Right atrium auricular region (tissue), 2 donors: ENCODE results near the gene GRAMD2A. TPM values are rescaled to one million over a fixed set of nuclear protein-coding genes. Genes with fewer than 3 reads are reported as not detected.

Experiments
- DNase-seq: peaks from one replicate; pipeline ENCODE4 v3.0.0-alpha.2; 2019; ENCODE audit warnings: low spot score
- H3K27ac ChIP-seq, 2 donors: fragments of 200-600 bp; sonication (generic); 1 replicate in 1 of 2; 2 replicates in 1 of 2; pipeline ENCODE4 v1.5.1; 2016 to 2019
- H3K27me3 ChIP-seq, 2 donors: fragments of 200-600 bp; sonication (generic); one replicate each; pipeline versions ENCODE4 v1.5.1 to v1.6.0; 2017 to 2019
- H3K36me3 ChIP-seq: fragments of 200-600 bp; sonication (generic); one replicate; pipeline ENCODE4 v1.5.1; 2016
- H3K4me1 ChIP-seq, 2 donors: fragments of 200-600 bp; sonication (generic); one replicate each; pipeline versions ENCODE4 v1.5.1 to v1.6.0; 2017 to 2019
- H3K4me3 ChIP-seq, 2 donors: fragments of 200-600 bp; sonication (generic); 1 replicate in 1 of 2; 2 replicates in 1 of 2; pipeline ENCODE4 v1.5.1; 2017 to 2019; ENCODE audit warnings: mild to moderate bottlenecking in 1 of 2, moderate library complexity in 1 of 2
- H3K9me3 ChIP-seq, 2 donors: fragments of 200-600 bp; sonication (generic); one replicate each; pipeline ENCODE4 v1.5.1; 2019
- CTCF ChIP-seq, 2 donors: fragments of 200-600 bp; sonication (generic); IDR thresholded peaks; one replicate each; pipeline ENCODE4 v1.5.1; 2019; ENCODE audit warnings: antibody characterized with exemption in 2 of 2
- total RNA-seq, 2 donors: library from RNA; depleted of rRNA; stranded (reverse); fragments of >200 nt; gene quantifications; one replicate each; pipeline ENCODE4 v1.1.0, GENCODE V29; 2016

GRAMD2A gene
- total RNA-seq, 2 donors from 2014 or later, result 0.83 TPM; not detected in 1

DNA sequence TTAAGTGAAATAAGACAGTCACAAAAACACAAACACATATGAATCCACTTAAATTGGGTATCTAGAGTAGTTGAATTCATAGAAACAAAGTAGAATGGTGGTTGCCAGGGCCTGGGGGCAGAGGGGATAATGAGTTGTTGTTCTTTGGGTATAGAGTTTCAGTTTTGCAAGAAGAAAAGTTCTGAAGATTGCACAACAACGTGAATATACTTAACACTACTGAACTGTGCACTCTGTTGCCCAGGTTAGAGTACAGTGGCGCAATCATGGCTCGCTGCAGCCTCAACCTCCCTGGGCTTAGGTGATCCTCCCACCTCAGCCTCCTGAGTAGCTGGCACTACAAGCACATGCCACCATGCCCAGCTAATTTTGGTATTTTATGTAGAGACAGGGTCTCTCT, 14.9 kb downstream of the GRAMD2A start:
- no peak overlapping the region for H3K27ac ChIP-seq
- H3K4me1 ChIP-seq, result peaks cover 0 to 25% of the 10 kb centered on the region in 2 donors
- DNase-seq, result no peak
- no peaks in the 10 kb centered on the region for H3K27me3 ChIP-seq
- no peaks in the 10 kb centered on the region for H3K36me3 ChIP-seq
- TF ChIP-seq CTCF (IDR thresholded peaks at IDR 0.05), result no peak
- no peak overlapping the region for H3K4me3 ChIP-seq
- H3K9me3 ChIP-seq, result no peaks in the 10 kb centered on the region

DNA sequence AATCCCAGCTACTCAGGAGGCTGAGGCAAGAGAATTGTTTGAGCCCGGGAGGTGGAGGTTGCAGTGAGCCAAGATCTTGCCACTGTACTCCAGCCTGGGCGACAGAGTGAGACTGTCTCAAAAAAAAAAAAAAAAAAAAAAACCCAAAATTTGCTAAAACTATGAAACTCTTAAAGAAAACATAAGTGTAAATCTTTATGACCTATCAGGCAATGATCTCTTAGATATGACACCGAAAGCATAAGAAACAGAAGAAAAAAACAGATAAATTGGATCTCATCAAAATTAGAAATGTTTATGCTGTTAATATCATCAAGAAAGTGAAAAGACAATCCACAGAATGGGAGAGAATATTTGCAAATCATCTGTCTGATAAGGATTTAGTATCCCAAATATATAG, 15.3 kb downstream of the GRAMD2A start:
- H3K36me3 ChIP-seq, result no peaks in the 10 kb centered on the region
- DNase-seq, result no peak
- no peak overlapping the region for H3K27ac ChIP-seq
- H3K4me3 ChIP-seq, result no peak overlapping the region
- no peaks in the 10 kb centered on the region for H3K27me3 ChIP-seq
- H3K4me1 ChIP-seq, result peaks cover 0 to 25% of the 10 kb centered on the region in 2 donors
- H3K9me3 ChIP-seq, result no peaks in the 10 kb centered on the region
- TF ChIP-seq CTCF (IDR thresholded peaks at IDR 0.05), result no peak

DNA sequence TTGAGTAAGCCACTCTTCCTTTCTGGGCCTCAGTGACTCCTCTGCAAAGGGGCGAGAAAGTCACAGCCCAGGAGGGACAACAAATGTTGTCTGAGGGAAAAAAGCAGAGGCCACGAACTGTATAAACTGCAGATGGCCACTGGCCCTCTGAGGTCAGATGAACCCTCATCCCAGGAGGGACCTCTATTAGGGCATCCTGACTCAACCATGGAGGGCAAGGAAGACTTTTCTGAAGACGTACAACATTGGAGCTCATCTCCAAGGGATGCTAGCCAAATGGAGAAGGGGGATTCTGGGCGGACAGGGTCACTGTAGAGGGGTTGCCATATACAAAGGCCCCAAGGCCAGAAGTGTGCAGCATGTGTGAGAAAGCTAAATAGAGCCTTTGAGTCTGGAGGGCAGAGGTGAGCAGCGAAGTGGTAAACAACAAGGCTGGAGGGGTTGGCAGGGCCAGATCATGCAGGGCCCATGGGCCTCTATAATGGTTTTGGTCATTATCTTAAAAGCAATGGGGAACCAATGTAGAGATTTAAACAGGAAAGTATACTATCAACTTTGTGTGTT, 16.7 kb downstream of the GRAMD2A start:
- Histone ChIP-seq H3K9me3 (no peaks in the 10 kb centered on the region), H3K4me1 (peaks cover 0 to 25% of the 10 kb centered on the region in 2 donors), H3K4me3 (no peak overlapping the region), H3K36me3 (no peaks in the 10 kb centered on the region), H3K27ac (no peak overlapping the region), H3K27me3 (no peaks in the 10 kb centered on the region)
- DNase-seq, result no peak
- no peak for TF ChIP-seq CTCF (IDR thresholded peaks at IDR 0.05)

DNA sequence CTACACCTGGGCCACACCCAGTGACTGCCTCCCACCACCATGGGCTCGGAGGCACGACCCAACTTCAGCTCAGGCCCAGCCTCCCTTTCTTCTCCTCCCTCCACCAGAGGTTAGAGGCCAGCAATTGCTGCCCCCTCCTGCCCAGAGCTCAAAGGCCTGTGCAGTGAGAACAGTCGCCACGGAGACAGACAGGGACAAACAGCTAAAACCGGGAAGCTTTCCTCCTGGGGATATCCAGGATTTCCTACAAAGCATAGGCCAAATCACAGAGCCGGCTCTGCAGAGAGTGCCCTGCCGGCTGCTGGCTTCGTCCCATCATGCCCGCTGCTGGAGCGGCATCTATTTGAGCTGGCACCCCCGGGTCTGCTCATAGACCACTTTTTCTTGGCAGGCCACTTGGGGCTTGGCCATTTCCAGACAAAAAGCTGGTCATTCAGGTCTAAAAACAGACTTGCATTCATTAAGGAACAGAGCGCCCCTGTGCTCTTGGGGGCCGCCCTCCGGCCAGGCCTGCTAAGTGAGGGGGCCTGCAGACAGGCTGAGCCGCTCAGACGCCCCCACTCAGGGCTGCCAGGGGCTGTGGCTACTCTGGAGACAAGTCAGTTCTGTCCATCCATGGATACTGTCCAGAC, 17.5 kb downstream of the GRAMD2A start:
- no peak for DNase-seq
- no peaks in the 10 kb centered on the region for H3K36me3 ChIP-seq
- H3K4me1 ChIP-seq, result peaks cover 0 to 25% of the 10 kb centered on the region in 2 donors
- H3K27ac ChIP-seq, result no peak overlapping the region
- H3K27me3 ChIP-seq, result no peaks in the 10 kb centered on the region
- no peak overlapping the region for H3K4me3 ChIP-seq
- H3K9me3 ChIP-seq, result no peaks in the 10 kb centered on the region
- no peak for TF ChIP-seq CTCF (IDR thresholded peaks at IDR 0.05)

DNA sequence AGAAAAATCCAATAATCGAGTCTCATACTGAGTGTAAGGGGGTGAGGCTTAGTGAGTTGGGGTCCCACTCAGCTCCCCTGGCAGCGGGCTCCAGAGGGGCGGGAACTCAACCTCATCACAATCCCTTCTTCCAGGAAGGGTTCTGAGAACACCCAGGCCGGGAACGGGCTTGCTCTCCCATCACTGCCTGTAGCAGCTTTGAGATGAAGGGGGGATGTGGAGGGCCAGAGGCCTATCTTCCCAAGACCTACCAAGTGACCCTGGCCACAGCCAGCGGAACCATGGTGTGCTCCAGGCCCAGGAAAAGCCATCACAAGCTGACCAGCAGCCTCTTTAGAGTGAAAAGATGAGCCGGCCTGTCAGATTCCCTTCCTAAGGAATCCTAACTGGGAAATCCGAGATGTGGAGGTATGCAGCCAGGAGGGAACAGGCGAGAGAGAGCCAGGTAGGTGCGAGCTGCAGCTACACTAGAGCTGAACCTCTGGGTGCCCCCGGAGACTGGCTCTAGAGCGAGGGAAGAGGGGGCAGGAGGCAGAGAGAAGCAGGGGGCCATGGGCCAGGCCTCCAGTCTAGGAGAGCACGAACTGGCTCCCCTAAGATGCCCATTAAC, 18.5 kb downstream of the GRAMD2A start:
- peaks cover 0 to 20% of the 10 kb centered on the region in 2 donors for H3K4me1 ChIP-seq
- no peaks in the 10 kb centered on the region for H3K36me3 ChIP-seq
- no peaks in the 10 kb centered on the region for H3K9me3 ChIP-seq
- H3K27me3 ChIP-seq, result no peaks in the 10 kb centered on the region
- DNase-seq, result no peak
- no peak overlapping the region for H3K27ac ChIP-seq
- no peak overlapping the region for H3K4me3 ChIP-seq
- TF ChIP-seq CTCF (IDR thresholded peaks at IDR 0.05), result no peak
